HG03135 (cell line): ENCODE data around the gene CTIF.

Experiments used
- ATAC-seq: cut with Tn5 transposase; IDR thresholded peaks from one replicate; pipeline ENCODE4 v1.9.1; 2021; ENCODE audit warnings: mild to moderate bottlenecking, moderate library complexity; ENCODE audit not compliant: unreplicated experiment

CTIF gene

GRCh38 chr18:48782381-48782861 is 243.6 kb downstream of the CTIF start:
- ATAC-seq = no peak

- no peak for ATAC-seq
Measured at GRCh38 chr18:48783616-48784520, 245.0 kb downstream of the CTIF start.

GRCh38 chr18:48784656-48785055 is 245.8 kb downstream of the CTIF start:
- no peak for ATAC-seq

GRCh38 chr18:48785091-48785614 is 246.3 kb downstream of the CTIF start:
- ATAC-seq = peak; percentile 88

- no peak for ATAC-seq
Measured at GRCh38 chr18:48785736-48786454, 247.1 kb downstream of the CTIF start.

GRCh38 chr18:48786455-48787202 is 247.8 kb downstream of the CTIF start:
- ATAC-seq = no peak

- ATAC-seq = no peak
Measured at GRCh38 chr18:48787203-48788151, 248.6 kb downstream of the CTIF start.

GRCh38 chr18:48788373-48788772 is 249.5 kb downstream of the CTIF start:
- ATAC-seq = no peak

GRCh38 chr18:48789259-48789812 is 250.5 kb downstream of the CTIF start:
- no peak for ATAC-seq

- ATAC-seq = no peak
Measured at GRCh38 chr18:48790226-48790863, 251.5 kb downstream of the CTIF start.

GRCh38 chr18:48790869-48791635 is 252.2 kb downstream of the CTIF start:
- ATAC-seq = no peak

- no peak for ATAC-seq
Measured at GRCh38 chr18:48791636-48792105, 252.8 kb downstream of the CTIF start.

GRCh38 chr18:48792141-48792540 is 253.3 kb downstream of the CTIF start:
- ATAC-seq = no peak

- ATAC-seq = no peak
Measured at GRCh38 chr18:48792611-48793380, 254.0 kb downstream of the CTIF start.

GRCh38 chr18:48794251-48794970 is 255.6 kb downstream of the CTIF start:
- ATAC-seq = no peak

GRCh38 chr18:48795696-48796095 is 256.9 kb downstream of the CTIF start:
- no peak for ATAC-seq
